HG02678 (cell line): ENCODE measurements around the gene NRXN3.

Experiments used
- ATAC-seq: cut with Tn5 transposase; IDR thresholded peaks from one replicate; pipeline ENCODE4 v1.9.1; 2021; ENCODE audit warnings: mild to moderate bottlenecking, moderate library complexity; ENCODE audit not compliant: unreplicated experiment

Gene NRXN3

GRCh38 chr14:79265366-79265946, 1095.3 kb downstream of the NRXN3 start:
- no peak for ATAC-seq

- ATAC-seq, result no peak
Measured at GRCh38 chr14:79270361-79270760, 1100.2 kb downstream of the NRXN3 start.

- no peak for ATAC-seq
Measured at GRCh38 chr14:79271122-79271521, 1100.9 kb downstream of the NRXN3 start.

- no peak for ATAC-seq
Measured at GRCh38 chr14:79274641-79275291, 1104.6 kb downstream of the NRXN3 start.

GRCh38 chr14:79275292-79275655, 1105.1 kb downstream of the NRXN3 start:
- ATAC-seq, result no peak

GRCh38 chr14:79278286-79278797, 1108.2 kb downstream of the NRXN3 start:
- ATAC-seq, result no peak

GRCh38 chr14:79278798-79279644, 1108.8 kb downstream of the NRXN3 start:
- no peak for ATAC-seq

- ATAC-seq, result no peak
Measured at GRCh38 chr14:79279645-79280597, 1109.7 kb downstream of the NRXN3 start.

GRCh38 chr14:79281244-79282152, 1111.3 kb downstream of the NRXN3 start:
- no peak for ATAC-seq

GRCh38 chr14:79284621-79285020, 1114.4 kb downstream of the NRXN3 start:
- ATAC-seq, result no peak

- ATAC-seq, result no peak
Measured at GRCh38 chr14:79285263-79285662, 1115.1 kb downstream of the NRXN3 start.

- no peak for ATAC-seq
Measured at GRCh38 chr14:79287976-79288375, 1117.8 kb downstream of the NRXN3 start.

GRCh38 chr14:79293482-79294177, 1123.5 kb downstream of the NRXN3 start:
- ATAC-seq, result no peak

- no peak for ATAC-seq
Measured at GRCh38 chr14:79294499-79294898, 1124.3 kb downstream of the NRXN3 start.

GRCh38 chr14:79295385-79295784, 1125.2 kb downstream of the NRXN3 start:
- no peak for ATAC-seq

- no peak for ATAC-seq
Measured at GRCh38 chr14:79298373-79298772, 1128.2 kb downstream of the NRXN3 start.

GRCh38 chr14:79299162-79299561, 1129.0 kb downstream of the NRXN3 start:
- ATAC-seq, result no peak

GRCh38 chr14:79304279-79304678, 1134.1 kb downstream of the NRXN3 start:
- ATAC-seq, result no peak

- no peak for ATAC-seq
Measured at GRCh38 chr14:79306546-79306945, 1136.4 kb downstream of the NRXN3 start.
